Measurements from ENCODE around the gene HOXD11.

DNA sequence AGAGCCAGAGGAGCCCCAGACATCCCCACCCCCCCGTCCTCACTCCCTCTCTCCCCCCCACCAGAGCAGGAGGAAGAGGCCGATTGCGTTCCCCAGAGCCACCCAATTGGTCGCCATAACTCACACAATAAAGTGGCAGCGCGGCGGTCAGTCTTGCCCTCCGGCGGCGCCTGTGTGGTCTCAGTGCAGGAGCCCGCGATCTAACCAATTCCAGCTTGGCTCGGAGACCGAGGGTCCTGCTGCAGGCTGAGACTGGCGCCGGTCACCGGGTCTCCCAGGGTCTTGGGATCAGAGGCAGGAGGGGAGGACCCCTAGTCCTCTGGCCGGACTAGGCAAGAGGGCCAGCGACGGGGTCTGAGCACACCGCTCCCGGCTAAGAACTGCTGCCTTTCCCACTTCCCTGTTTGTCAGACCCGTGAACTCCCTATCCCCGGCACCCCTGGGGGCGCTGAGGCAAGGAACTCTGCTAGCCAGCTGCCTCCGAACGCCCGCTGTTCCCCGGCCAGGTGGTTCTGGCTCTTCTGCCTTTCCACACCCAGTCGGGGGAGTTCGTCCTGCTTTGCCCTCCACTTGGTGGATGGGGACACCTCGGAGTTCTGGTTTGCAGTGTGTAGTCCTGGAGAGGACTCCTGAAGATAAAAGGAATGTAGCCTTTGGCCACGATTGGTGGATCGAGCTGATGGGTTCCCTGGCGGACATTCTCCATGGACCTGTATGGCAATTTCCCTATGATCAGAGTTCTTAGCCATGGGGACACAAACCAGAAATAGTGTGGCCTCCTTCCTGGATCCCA is 8.5 kb upstream of the HOXD11 start:
- no peak for TF ChIP-seq CTCF (conservative IDR thresholded peaks at IDR 0.05; ENCODE audit: low read depth, low read length)
- no peak for TF ChIP-seq EZH2 (IDR thresholded peaks at IDR 0.05; ENCODE audit: borderline replicate concordance, low read depth, low read length, poor library complexity, severe bottlenecking)
